PC-9 (cell line): ENCODE results near the gene TMTC3. TPM values are rescaled to one million over a fixed set of nuclear protein-coding genes. Genes with fewer than 3 reads are reported as not detected.

Experiments used
- BruUV-seq: library from RNA; stranded (reverse); fragments of 400-500 nt; replicated peaks from 2 replicates; lab custom pipeline; 2021; lab: Mats Ljungman, UMichigan
- CTCF ChIA-PET: fragments of 300-600 bp; sonication (Branson Sonifier 250); formaldehyde crosslinking; loops from one replicate; lab custom pipeline; 2022; ENCODE audit warnings: antibody characterized with exemption; lab: Charles Lee
- POLR2A ChIA-PET: fragments of 300-600 bp; sonication (Branson Sonifier 250); formaldehyde crosslinking; loops from one replicate; lab custom pipeline; 2022; ENCODE audit warnings: antibody characterized with exemption; ENCODE audit not compliant: unreplicated experiment; lab: Charles Lee
- DNase-seq, 2 experiments: peaks; one replicate each; pipeline versions ENCODE4 v3.0.0 to v3.0.0-alpha.2; 2015 to 2022; ENCODE audit warnings: mixed read lengths in 1 of 2
- H2AFZ ChIP-seq: fragments of 200-600 bp; sonication (generic); 2 replicates; pipeline ENCODE4 v1.8.1; 2017; ENCODE audit warnings: antibody characterized with exemption
- H3F3A ChIP-seq: fragments of 200-600 bp; sonication (generic); 2 replicates; pipeline ENCODE4 v1.8.1; 2017; ENCODE audit warnings: antibody characterized with exemption, mild to moderate bottlenecking, low read depth; ENCODE audit not compliant: insufficient read depth
- H3K27ac ChIP-seq: fragments of 200-600 bp; sonication (generic); 2 replicates; pipeline ENCODE4 v1.6.1; 2016; ENCODE audit warnings: mixed run types
- H3K27me3 ChIP-seq: fragments of 200-600 bp; sonication (generic); 2 replicates; pipeline ENCODE4 v1.6.1; 2016; ENCODE audit warnings: low read depth, mixed run types; ENCODE audit not compliant: insufficient read depth
- H3K36me3 ChIP-seq: fragments of 200-600 bp; sonication (generic); 2 replicates; pipeline ENCODE4 v1.6.1; 2016; ENCODE audit warnings: low read depth, mixed run types
- H3K4me1 ChIP-seq: fragments of 200-600 bp; sonication (generic); replicated peaks from 2 replicates; pipeline ENCODE4 v1.6.1; 2016; ENCODE audit warnings: mixed run types; ENCODE audit not compliant: insufficient read depth
- H3K4me2 ChIP-seq: fragments of 200-600 bp; sonication (generic); 2 replicates; pipeline ENCODE4 v1.6.1; 2017; ENCODE audit warnings: mixed run types
- H3K4me3 ChIP-seq: fragments of 200-600 bp; sonication (generic); 2 replicates; pipeline ENCODE4 v1.6.1; 2016; ENCODE audit warnings: mixed run types
- H3K79me2 ChIP-seq: fragments of 200-600 bp; sonication (generic); 2 replicates; pipeline ENCODE4 v1.6.1; 2017; ENCODE audit warnings: low read depth, mixed run types
- H3K9me2 ChIP-seq: fragments of 200-600 bp; sonication (generic); 2 replicates; pipeline ENCODE4 v1.8.1; 2017; ENCODE audit warnings: mild to moderate bottlenecking; ENCODE audit not compliant: insufficient read depth
- H3K9me3 ChIP-seq: fragments of 200-600 bp; sonication (generic); 2 replicates; pipeline ENCODE4 v1.8.1; 2016; ENCODE audit warnings: low read depth; ENCODE audit not compliant: insufficient read depth
- H4K20me1 ChIP-seq: fragments of 200-600 bp; sonication (generic); 2 replicates; pipeline ENCODE4 v1.8.1; 2017; ENCODE audit not compliant: insufficient read depth
- CTCF ChIP-seq: fragments of 200-600 bp; sonication (generic); conservative IDR thresholded peaks from 2 replicates; pipeline ENCODE4 v1.6.1; 2017; ENCODE audit warnings: mixed run types, antibody characterized with exemption, mild to moderate bottlenecking, moderate library complexity
- EZH2 ChIP-seq: fragments of 200-600 bp; sonication (generic); IDR thresholded peaks from 2 replicates; pipeline ENCODE4 v1.8.0; 2017; ENCODE audit warnings: antibody characterized with exemption, low read depth
- intact Hi-C: fragments of 100-400 bp; cut with micrococcal nuclease; formaldehyde crosslinking; loops from one replicate; pipeline ENCODE4 v1.10.0; 2022; ENCODE audit not compliant: unreplicated experiment
- total RNA-seq: library from RNA; stranded (reverse); gene quantifications from 2 replicates; pipeline ENCODE4 v1.2.3, GENCODE V29; 2021

Gene TMTC3
- total RNA-seq, 1 experiment from 2014 or later = 26.4 TPM

GRCh38 chr12:88237954-88238353 is 95.8 kb downstream of the TMTC3 start:
- Histone ChIP-seq H4K20me1 (no peaks in the 10 kb centered on the region), H2AFZ (no peak overlapping the region), H3K4me1 (0 out of 2 replicates have a peak, but pooled peaks cover 4% of the 10 kb centered on the region), H3K79me2 (no peaks in the 10 kb centered on the region), H3K36me3 (no peaks in the 10 kb centered on the region), H3K9me3 (0 out of 2 replicates have a peak, but pooled peaks cover 5% of the 10 kb centered on the region), H3F3A (no peaks in the 10 kb centered on the region; the same call in 1 of the 2 replicates), H3K4me2 (no peak overlapping the region), H3K9me2 (no peaks in the 10 kb centered on the region), H3K27ac (no peak overlapping the region), H3K4me3 (no peak overlapping the region), H3K27me3 (no peaks in the 10 kb centered on the region)
- no peak for DNase-seq
- intact Hi-C loops = no loop called here
- TF ChIP-seq CTCF (no peak), EZH2 (no peak)
- no TSS peak for BruUV-seq
- ChIA-PET CTCF (no interaction called here), POLR2A (no interaction called here)

GRCh38 chr12:88238406-88238805 is 96.3 kb downstream of the TMTC3 start:
- no peak for DNase-seq
- 0 out of 2 replicates have a peak, but pooled peaks cover 4% of the 10 kb centered on the region for H3K4me1 ChIP-seq
- H3F3A ChIP-seq = no peaks in the 10 kb centered on the region; the same call in 1 of the 2 replicates
- H3K27me3 ChIP-seq = no peaks in the 10 kb centered on the region
- ChIA-PET CTCF (no interaction called here), POLR2A (no interaction called here)
- no peak overlapping the region for H2AFZ ChIP-seq
- intact Hi-C loops = no loop called here
- H3K36me3 ChIP-seq = no peaks in the 10 kb centered on the region
- H3K9me3 ChIP-seq = 0 out of 2 replicates have a peak, but pooled peaks cover 5% of the 10 kb centered on the region
- H3K4me2 ChIP-seq = no peak overlapping the region
- no TSS peak for BruUV-seq
- H3K9me2 ChIP-seq = no peaks in the 10 kb centered on the region
- no peaks in the 10 kb centered on the region for H4K20me1 ChIP-seq
- no peak overlapping the region for H3K4me3 ChIP-seq
- no peak overlapping the region for H3K27ac ChIP-seq
- H3K79me2 ChIP-seq = no peaks in the 10 kb centered on the region
- TF ChIP-seq EZH2 (no peak), CTCF (no peak)

- Histone ChIP-seq H3K36me3 (no peaks in the 10 kb centered on the region), H3K9me3 (0 out of 2 replicates have a peak, but pooled peaks cover 5% of the 10 kb centered on the region), H3K79me2 (no peaks in the 10 kb centered on the region), H3K9me2 (no peaks in the 10 kb centered on the region), H2AFZ (no peak overlapping the region), H3K27me3 (no peaks in the 10 kb centered on the region), H3K27ac (peak overlapping the region; percentile 18), H3F3A (no peaks in the 10 kb centered on the region; the same call in 1 of the 2 replicates), H4K20me1 (no peaks in the 10 kb centered on the region), H3K4me2 (0 out of 2 replicates have a peak overlapping the region, but pooled peaks have one; percentile 2), H3K4me3 (no peak overlapping the region), H3K4me1 (peaks cover 7% of the 10 kb centered on the region; the same call in 1 of the 2 replicates)
- peak; percentile 12 to 66 for DNase-seq
- POLR2A ChIA-PET = no interaction called here
- BruUV-seq = no TSS peak
- TF ChIP-seq CTCF (no peak), EZH2 (no peak)
- CTCF ChIA-PET = interaction anchor here (0.5 kb wide), 1 partner anchor 325 kb away, joined by 6 read pairs; no protein-coding TSS in a partner anchor
- intact Hi-C loops = no loop called here
Observed at GRCh38 chr12:88241862-88242570, 99.9 kb downstream of the TMTC3 start.
